MM.1S (cell line): ENCODE results near the gene MKRN2.

ENCODE experiments used
- DNase-seq: peaks from one replicate; pipeline ENCODE4 v3.0.0-alpha.2; 2015
- H2AFZ ChIP-seq: fragments of 300-600 bp; sonication (generic); 2 replicates; pipeline ENCODE4 v1.6.0; 2016; ENCODE audit warnings: antibody characterized with exemption, low read length
- H3F3A ChIP-seq: fragments of 300-600 bp; sonication (generic); 2 replicates; pipeline ENCODE4 v1.6.1; 2016; ENCODE audit warnings: mild to moderate bottlenecking, antibody characterized with exemption, low read length, moderate library complexity, mixed read lengths; ENCODE audit not compliant: insufficient read depth
- H3K27ac ChIP-seq: fragments of 300-600 bp; sonication (generic); 2 replicates; pipeline ENCODE4 v1.5.1; 2016; ENCODE audit warnings: mild to moderate bottlenecking, low read length
- H3K27me3 ChIP-seq: fragments of 300-600 bp; sonication (generic); replicated peaks from 2 replicates; pipeline ENCODE4 v1.6.0; 2016; ENCODE audit warnings: low read length; ENCODE audit not compliant: insufficient read depth
- H3K36me3 ChIP-seq: fragments of 300-600 bp; sonication (generic); replicated peaks from 2 replicates; pipeline ENCODE4 v1.6.1; 2016; ENCODE audit warnings: mild to moderate bottlenecking, low read length, mixed read lengths; ENCODE audit not compliant: insufficient read depth
- H3K4me1 ChIP-seq: fragments of 300-600 bp; sonication (generic); 2 replicates; pipeline ENCODE4 v1.6.1; 2016; ENCODE audit warnings: low read length, mixed read lengths
- H3K4me2 ChIP-seq: fragments of 300-600 bp; sonication (generic); 2 replicates; pipeline ENCODE4 v1.6.0; 2016; ENCODE audit warnings: low read depth, low read length
- H3K4me3 ChIP-seq: fragments of 300-600 bp; sonication (generic); 2 replicates; pipeline ENCODE4 v1.5.1; 2016; ENCODE audit warnings: low read length, mixed read lengths
- H3K79me2 ChIP-seq: fragments of 300-600 bp; sonication (generic); 2 replicates; pipeline ENCODE4 v1.6.1; 2016; ENCODE audit warnings: mixed run types, low read length, mixed read lengths
- H3K9ac ChIP-seq: fragments of 300-600 bp; sonication (generic); 2 replicates; pipeline ENCODE4 v1.6.1; 2016; ENCODE audit warnings: low read length, mixed read lengths
- H3K9me2 ChIP-seq: fragments of 300-600 bp; sonication (generic); replicated peaks from 2 replicates; pipeline ENCODE4 v1.6.1; 2016; ENCODE audit warnings: mild to moderate bottlenecking, low read length, mixed read lengths; ENCODE audit not compliant: insufficient read depth
- H3K9me3 ChIP-seq: fragments of 300-600 bp; sonication (generic); replicated peaks from 2 replicates; pipeline ENCODE4 v1.6.1; 2016; ENCODE audit warnings: mild to moderate bottlenecking, low read length, mixed read lengths; ENCODE audit not compliant: insufficient read depth
- H4K20me1 ChIP-seq: fragments of 300-600 bp; sonication (generic); 2 replicates; pipeline ENCODE4 v1.6.1; 2016; ENCODE audit warnings: mild to moderate bottlenecking, low read length, moderate library complexity, mixed read lengths; ENCODE audit not compliant: insufficient read depth
- EZH2 ChIP-seq: fragments of 300-600 bp; sonication (generic); optimal IDR thresholded peaks from 2 replicates; pipeline ENCODE3; 2017; ENCODE audit warnings: low read depth, mild to moderate bottlenecking, antibody characterized with exemption, low read length, mixed read lengths
- EZH2phosphoT487 ChIP-seq: fragments of 300-600 bp; sonication (generic); IDR thresholded peaks from 2 replicates; pipeline ENCODE4 v1.6.1; 2018; ENCODE audit warnings: antibody characterized with exemption, low read length
- TF ChIP-seq, protein P1 (sequence below): fragments of 300-600 bp; sonication (generic); IDR thresholded peaks from 2 replicates; pipeline ENCODE4 v1.5.1; 2016; ENCODE audit warnings: antibody characterized with exemption, low read length, mixed read lengths

The MKRN2 gene

DNA sequence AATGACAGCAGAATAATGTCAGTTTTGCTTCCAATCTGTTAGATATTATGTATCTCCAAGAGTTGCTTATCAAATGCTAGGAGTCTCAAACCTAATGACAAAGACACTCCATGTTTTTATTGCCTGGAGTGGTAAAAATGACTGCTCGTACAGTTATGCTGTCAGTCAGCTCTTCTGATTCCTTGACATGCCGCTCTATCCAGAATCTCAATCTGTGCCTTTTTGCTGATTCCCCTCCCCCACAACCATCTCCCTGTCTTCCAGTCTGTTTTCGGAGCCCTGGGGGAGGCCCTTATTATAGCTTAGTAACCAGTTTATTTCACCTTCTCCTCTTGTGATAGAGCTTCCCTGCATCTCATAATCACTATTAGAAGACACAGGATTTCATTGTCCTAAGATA lies 2.6 kb downstream of the MKRN2 start:
- no peaks in the 10 kb centered on the region for H3K36me3 ChIP-seq
- TF ChIP-seq EZH2 (no peak), EZH2phosphoT487 (no peak)
- TF ChIP-seq, protein P1, sequence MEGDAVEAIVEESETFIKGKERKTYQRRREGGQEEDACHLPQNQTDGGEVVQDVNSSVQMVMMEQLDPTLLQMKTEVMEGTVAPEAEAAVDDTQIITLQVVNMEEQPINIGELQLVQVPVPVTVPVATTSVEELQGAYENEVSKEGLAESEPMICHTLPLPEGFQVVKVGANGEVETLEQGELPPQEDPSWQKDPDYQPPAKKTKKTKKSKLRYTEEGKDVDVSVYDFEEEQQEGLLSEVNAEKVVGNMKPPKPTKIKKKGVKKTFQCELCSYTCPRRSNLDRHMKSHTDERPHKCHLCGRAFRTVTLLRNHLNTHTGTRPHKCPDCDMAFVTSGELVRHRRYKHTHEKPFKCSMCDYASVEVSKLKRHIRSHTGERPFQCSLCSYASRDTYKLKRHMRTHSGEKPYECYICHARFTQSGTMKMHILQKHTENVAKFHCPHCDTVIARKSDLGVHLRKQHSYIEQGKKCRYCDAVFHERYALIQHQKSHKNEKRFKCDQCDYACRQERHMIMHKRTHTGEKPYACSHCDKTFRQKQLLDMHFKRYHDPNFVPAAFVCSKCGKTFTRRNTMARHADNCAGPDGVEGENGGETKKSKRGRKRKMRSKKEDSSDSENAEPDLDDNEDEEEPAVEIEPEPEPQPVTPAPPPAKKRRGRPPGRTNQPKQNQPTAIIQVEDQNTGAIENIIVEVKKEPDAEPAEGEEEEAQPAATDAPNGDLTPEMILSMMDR, result no peak
- no peak overlapping the region for H3K9ac ChIP-seq

DNA sequence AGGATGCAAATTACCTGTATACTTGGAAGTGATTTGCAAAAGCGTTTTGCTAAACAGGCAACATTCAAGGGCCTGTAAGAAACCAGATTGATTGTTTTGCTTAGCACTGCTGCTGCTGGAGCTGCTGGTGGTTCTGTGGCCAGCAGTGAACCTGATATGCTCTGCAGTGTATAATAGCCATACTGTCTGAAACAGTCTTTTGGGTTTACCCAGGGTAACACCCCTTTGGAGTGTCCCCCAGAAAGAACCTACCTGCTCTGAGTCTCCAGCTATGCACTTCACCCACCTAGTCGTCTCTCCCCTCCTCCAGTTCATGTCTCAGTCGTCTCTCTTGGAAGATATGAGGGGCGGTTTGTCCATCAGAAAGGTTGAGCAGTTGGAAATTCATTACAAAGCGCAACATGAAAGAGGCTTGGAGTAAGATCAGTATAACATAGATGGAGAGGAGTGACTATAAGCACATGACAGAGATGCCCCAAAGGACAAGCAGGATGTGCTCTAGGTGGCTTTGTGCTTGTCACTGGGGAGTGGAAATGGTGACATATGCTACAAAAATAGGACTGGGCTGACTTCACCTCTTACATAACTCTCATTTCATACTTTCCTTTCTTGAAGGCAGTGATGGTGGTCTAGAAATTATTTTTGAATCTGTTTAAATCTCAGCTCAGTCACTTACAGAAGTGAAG lies 3.8 kb downstream of the MKRN2 start:
- TF ChIP-seq, protein P1, result no peak
- no peak for TF ChIP-seq EZH2phosphoT487
- TF ChIP-seq EZH2, result no peak
- no peak overlapping the region for H3K9ac ChIP-seq

More for the DNA sequence above, 2.6 kb downstream of the MKRN2 start:
- no peaks in the 10 kb centered on the region for H3K27me3 ChIP-seq
- DNase-seq, result no peak
- H3K4me1 ChIP-seq, result peaks cover 17% of the 10 kb centered on the region; the same call in 1 of the 2 replicates
- no peaks in the 10 kb centered on the region for H3K9me2 ChIP-seq
- H3K27ac ChIP-seq, result no peak overlapping the region
- peaks cover 18% of the 10 kb centered on the region for H4K20me1 ChIP-seq
- H3F3A ChIP-seq, result peaks cover 7% of the 10 kb centered on the region; the same call in 1 of the 2 replicates
- H3K4me2 ChIP-seq, result no peak overlapping the region
- H3K79me2 ChIP-seq, result peaks cover 74% of the 10 kb centered on the region
- H2AFZ ChIP-seq, result no peak overlapping the region
- no peak overlapping the region for H3K4me3 ChIP-seq
- H3K9me3 ChIP-seq, result no peaks in the 10 kb centered on the region

DNA sequence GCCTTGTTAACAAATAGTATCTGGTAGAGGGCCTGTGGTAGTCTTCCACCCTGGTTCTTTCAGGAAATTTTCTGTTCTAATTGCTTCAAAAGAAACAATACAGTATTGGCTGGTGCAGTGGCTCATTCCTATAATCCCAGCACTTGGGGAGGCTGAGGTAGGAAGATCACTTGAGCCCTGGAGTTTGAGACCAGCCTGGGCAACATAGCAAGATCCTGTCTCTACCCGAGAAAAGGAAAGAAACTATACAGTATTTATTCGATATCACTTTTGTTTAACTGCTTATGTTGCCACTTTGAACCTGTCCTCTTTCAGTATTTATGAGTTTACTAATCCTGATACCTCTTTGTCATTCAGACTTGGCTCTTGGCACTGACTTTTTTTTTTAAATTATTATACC lies 4.5 kb downstream of the MKRN2 start:
- no peak overlapping the region for H3K27ac ChIP-seq
- no peak overlapping the region for H2AFZ ChIP-seq
- peaks cover 15% of the 10 kb centered on the region for H3F3A ChIP-seq
- H3K9me3 ChIP-seq, result no peaks in the 10 kb centered on the region
- TF ChIP-seq EZH2phosphoT487, result no peak
- TF ChIP-seq, protein P1, result no peak
- no peak for TF ChIP-seq EZH2
- no peak for DNase-seq
- no peak overlapping the region for H3K9ac ChIP-seq
- H3K9me2 ChIP-seq, result no peaks in the 10 kb centered on the region
- no peak overlapping the region for H3K4me2 ChIP-seq
- H3K36me3 ChIP-seq, result no peaks in the 10 kb centered on the region
- no peak overlapping the region for H3K4me3 ChIP-seq
- H3K79me2 ChIP-seq, result peaks cover 93% of the 10 kb centered on the region
- peaks cover 25% of the 10 kb centered on the region for H3K4me1 ChIP-seq
- H4K20me1 ChIP-seq, result peaks cover 21% of the 10 kb centered on the region
- no peaks in the 10 kb centered on the region for H3K27me3 ChIP-seq

More for the DNA sequence above, 3.8 kb downstream of the MKRN2 start:
- no peak overlapping the region for H2AFZ ChIP-seq
- no peak overlapping the region for H3K27ac ChIP-seq
- peaks cover 85% of the 10 kb centered on the region for H3K79me2 ChIP-seq
- H3K36me3 ChIP-seq, result no peaks in the 10 kb centered on the region
- H3K4me1 ChIP-seq, result peaks cover 17% of the 10 kb centered on the region; the same call in 1 of the 2 replicates
- DNase-seq, result no peak
- H3F3A ChIP-seq, result peaks cover 8% of the 10 kb centered on the region; the same call in 1 of the 2 replicates
- no peak overlapping the region for H3K4me2 ChIP-seq
- H3K4me3 ChIP-seq, result no peak overlapping the region
- H3K9me2 ChIP-seq, result no peaks in the 10 kb centered on the region
- H4K20me1 ChIP-seq, result peaks cover 21% of the 10 kb centered on the region
- H3K9me3 ChIP-seq, result no peaks in the 10 kb centered on the region
- no peaks in the 10 kb centered on the region for H3K27me3 ChIP-seq
